Activated naive CD8-positive, alpha-beta T cell treated with anti-CD3 and anti-CD28 coated beads, Interleukin-2, amount 10 ng/mL, durations not matched to agents 7 days and 5 days (primary cell): ENCODE data around the gene MICB. TPM values are rescaled to one million over a fixed set of nuclear protein-coding genes. Genes with fewer than 3 reads are reported as not detected.
"Not testable (repeated sequence)": the region's sequence is repeated elsewhere in the genome, so short reads cannot be mapped to it uniquely, and the experiment has no call there.

Experiments
- ATAC-seq: fragments of 150-1000 bp; cut with Tn5 transposase; one replicate; pipeline ENCODE4 v1.10.0; 2021; ENCODE audit warnings: low read depth, moderate library complexity
- POLR2A ChIA-PET: fragments of 350-600 bp; sonication (Branson Sonifier 250); formaldehyde crosslinking; loops from one replicate; lab custom pipeline; 2021; ENCODE audit warnings: antibody characterized with exemption; lab: Charles Lee
- DNase-seq: peaks from one replicate; pipeline ENCODE4 v3.0.0; 2021
- H3K27ac Mint-ChIP-seq: one replicate; pipeline ENCODE4 v1.8.0; 2022; ENCODE audit warnings: mild to moderate bottlenecking, mixed read lengths
- H3K27me3 Mint-ChIP-seq: one replicate; pipeline ENCODE4 v1.8.0; 2022; ENCODE audit warnings: mild to moderate bottlenecking, moderate library complexity, mixed read lengths
- H3K36me3 Mint-ChIP-seq: one replicate; pipeline ENCODE4 v1.8.0; 2021; ENCODE audit warnings: mild to moderate bottlenecking, mixed read lengths
- H3K4me1 Mint-ChIP-seq: one replicate; pipeline ENCODE4 v1.8.0; 2021; ENCODE audit warnings: mixed read lengths
- H3K4me3 Mint-ChIP-seq: one replicate; pipeline ENCODE4 v1.8.0; 2022; ENCODE audit warnings: mild to moderate bottlenecking, moderate library complexity, mixed read lengths
- H3K9me3 Mint-ChIP-seq: one replicate; pipeline ENCODE4 v1.8.0; 2021; ENCODE audit warnings: mixed read lengths
- total RNA-seq, 2 experiments: library from RNA; stranded (reverse); gene quantifications; one replicate each; pipeline ENCODE4 v1.2.3, GENCODE V29; 2021

MICB gene
- total RNA-seq, 2 experiments from 2014 or later = 41.5 to 42.8 TPM

DNA sequence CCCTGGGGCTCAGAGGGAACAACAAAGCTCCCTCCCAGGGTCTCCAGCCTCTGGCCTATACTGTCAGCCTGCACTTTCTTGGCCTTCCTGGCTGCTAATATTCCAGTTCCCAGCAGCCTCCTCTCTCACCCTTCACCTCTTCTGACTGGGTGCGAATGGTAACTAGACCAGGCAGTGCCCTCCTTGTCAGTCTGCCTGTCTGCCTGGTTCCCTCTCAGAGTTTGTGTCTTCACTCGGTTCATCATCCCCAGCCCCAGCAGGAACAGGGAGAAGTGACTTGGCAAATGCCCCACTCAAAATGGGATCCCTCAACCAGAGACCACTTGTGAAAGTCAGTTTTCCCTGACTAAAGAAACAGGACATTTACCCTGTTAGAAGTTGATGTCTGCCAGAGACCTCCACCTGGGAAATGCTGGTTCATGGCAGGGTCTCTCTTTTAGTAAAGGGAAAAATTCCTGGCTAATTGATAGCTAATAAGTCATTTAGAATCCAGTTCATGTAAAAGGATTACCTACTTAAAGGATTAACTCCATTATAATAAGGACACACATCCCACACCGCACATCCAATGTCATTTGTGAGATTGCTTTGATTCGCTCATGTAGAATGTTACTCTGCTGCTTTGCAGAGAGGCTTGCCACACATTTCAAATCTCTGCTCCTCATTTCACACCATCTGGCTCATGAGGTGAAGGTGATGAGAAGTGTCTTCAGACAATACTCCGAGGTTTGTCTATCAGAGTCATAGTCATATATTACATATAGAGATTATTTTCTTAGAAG, 18.6 kb upstream of the MICB start:
- no peak overlapping the region for H3K27ac Mint-ChIP-seq
- H3K9me3 Mint-ChIP-seq = no peaks in the 10 kb centered on the region
- no peak for ATAC-seq
- POLR2A ChIA-PET = no interaction called here
- H3K4me1 Mint-ChIP-seq = no peaks in the 10 kb centered on the region
- H3K36me3 Mint-ChIP-seq = no peaks in the 10 kb centered on the region
- H3K4me3 Mint-ChIP-seq = no peak overlapping the region
- no peak for DNase-seq
- no peaks in the 10 kb centered on the region for H3K27me3 Mint-ChIP-seq

- POLR2A ChIA-PET = no interaction called here
- DNase-seq = no peak
- Mint-ChIP-seq H3K9me3 (no peaks in the 10 kb centered on the region), H3K36me3 (no peaks in the 10 kb centered on the region), H3K4me1 (peaks cover 3% of the 10 kb centered on the region), H3K4me3 (no peak overlapping the region), H3K27me3 (peaks cover 2% of the 10 kb centered on the region), H3K27ac (no peak overlapping the region)
- no peak for ATAC-seq
These were observed 17.9 kb upstream of the MICB start for GRCh38 chr6:31479933-31480535.

- no peak overlapping the region for H3K27ac Mint-ChIP-seq
- no peaks in the 10 kb centered on the region for H3K36me3 Mint-ChIP-seq
- POLR2A ChIA-PET = no interaction called here
- H3K4me3 Mint-ChIP-seq = no peak overlapping the region
- peaks cover 2% of the 10 kb centered on the region for H3K27me3 Mint-ChIP-seq
- H3K9me3 Mint-ChIP-seq = no peaks in the 10 kb centered on the region
- H3K4me1 Mint-ChIP-seq = peaks cover 3% of the 10 kb centered on the region
- ATAC-seq (no peak), DNase-seq (no peak)
These were observed 17.4 kb upstream of the MICB start for GRCh38 chr6:31480574-31480973.

DNA sequence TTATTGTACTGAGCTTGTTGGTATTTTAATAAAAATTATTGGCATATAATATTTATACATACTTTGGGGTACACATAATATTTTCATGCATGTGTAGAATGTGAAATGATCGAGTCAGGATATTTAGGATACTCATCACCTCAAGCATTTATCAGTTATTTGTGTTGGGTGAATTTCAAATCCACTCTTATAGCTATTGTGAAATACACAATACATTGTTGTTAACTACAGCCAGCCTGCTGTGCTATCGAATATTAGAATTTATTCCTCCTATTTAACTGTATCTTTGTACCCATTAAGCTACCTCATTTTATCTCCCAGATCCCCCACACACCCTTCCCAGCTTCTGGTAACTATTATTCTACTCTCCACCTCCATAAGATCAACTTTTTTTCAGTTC, 14.6 kb upstream of the MICB start:
- Mint-ChIP-seq H3K36me3 (no peaks in the 10 kb centered on the region), H3K27ac (no peak overlapping the region), H3K4me3 (no peak overlapping the region), H3K4me1 (peaks cover 8% of the 10 kb centered on the region), H3K27me3 (peaks cover 2% of the 10 kb centered on the region), H3K9me3 (no peaks in the 10 kb centered on the region)
- POLR2A ChIA-PET = interaction anchor here (0.6 to 1.0 kb wide), 4 partner anchors 84 to 323 kb away, joined by 3 to 5 read pairs (median 4); no protein-coding TSS in a partner anchor
- ATAC-seq (no peak), DNase-seq (no peak)

DNA sequence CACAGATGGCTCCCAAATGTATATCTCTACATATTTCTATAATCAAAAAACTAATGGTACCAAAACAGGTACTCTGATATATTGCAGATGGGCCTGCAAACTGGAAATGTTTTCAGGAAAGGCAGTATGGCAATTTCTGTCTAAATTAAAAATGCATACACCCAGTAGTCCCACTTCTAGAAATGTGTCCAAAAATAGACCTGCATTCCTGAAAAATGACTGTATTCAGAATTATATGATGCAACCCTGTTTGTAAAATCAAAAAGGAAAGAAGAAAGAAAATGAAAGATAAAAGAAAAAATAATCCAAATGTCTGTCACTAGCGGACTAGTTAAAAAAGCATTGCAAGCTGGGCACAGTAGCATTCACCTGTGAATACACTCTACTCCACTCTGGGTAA, 12.9 kb upstream of the MICB start:
- ATAC-seq (no peak), DNase-seq (no peak)
- H3K27ac Mint-ChIP-seq = no peak overlapping the region
- POLR2A ChIA-PET = no interaction called here
- H3K4me3 Mint-ChIP-seq = no peak overlapping the region
- peaks cover under 1% of the 10 kb centered on the region for H3K36me3 Mint-ChIP-seq
- peaks cover 2% of the 10 kb centered on the region for H3K27me3 Mint-ChIP-seq
- H3K4me1 Mint-ChIP-seq = peaks cover 11% of the 10 kb centered on the region
- no peaks in the 10 kb centered on the region for H3K9me3 Mint-ChIP-seq

- ATAC-seq, H3K4me3 Mint-ChIP-seq, POLR2A ChIA-PET, H3K27me3 Mint-ChIP-seq, DNase-seq, H3K9me3 Mint-ChIP-seq, H3K27ac Mint-ChIP-seq, H3K36me3 Mint-ChIP-seq: not testable (repeated sequence)
- H3K4me1 Mint-ChIP-seq = peaks cover 18% of the 10 kb centered on the region
These were observed 11.7 kb upstream of the MICB start for GRCh38 chr6:31486065-31486837.

- H3K4me3 Mint-ChIP-seq, H3K27me3 Mint-ChIP-seq, ATAC-seq, POLR2A ChIA-PET, H3K27ac Mint-ChIP-seq, DNase-seq, H3K9me3 Mint-ChIP-seq, H3K36me3 Mint-ChIP-seq: not testable (repeated sequence)
- peaks cover 24% of the 10 kb centered on the region for H3K4me1 Mint-ChIP-seq
These were observed 10.3 kb upstream of the MICB start for GRCh38 chr6:31487674-31488073.

DNA sequence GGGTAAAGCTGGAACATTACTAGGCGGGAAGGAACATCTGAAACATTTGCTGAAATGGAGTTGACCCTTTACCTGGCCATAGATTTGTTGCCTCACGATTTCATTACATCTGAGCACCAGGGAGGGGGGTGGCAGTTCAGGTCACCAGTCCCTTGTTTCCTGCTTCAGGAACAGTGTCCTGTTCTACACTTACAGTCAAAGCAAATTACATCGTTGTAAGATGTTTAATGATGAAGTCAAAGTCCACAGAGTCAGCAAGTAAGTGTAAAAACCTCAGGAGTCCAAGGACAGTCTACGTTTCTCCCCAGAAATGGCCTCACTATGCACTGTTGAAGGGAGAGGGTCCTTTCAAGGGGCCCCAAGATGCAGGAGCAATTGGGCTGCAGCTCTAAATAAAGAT, 8.9 kb upstream of the MICB start:
- no peak for ATAC-seq

GRCh38 chr6:31490115-31490873, 7.7 kb upstream of the MICB start:
- Mint-ChIP-seq H3K4me1 (peaks cover 23% of the 10 kb centered on the region), H3K9me3 (no peaks in the 10 kb centered on the region), H3K36me3 (peaks cover 7% of the 10 kb centered on the region), H3K27ac (peak overlapping the region; percentile 69), H3K27me3 (no peaks in the 10 kb centered on the region), H3K4me3 (peak overlapping the region; percentile 27)
- no peak for ATAC-seq
- POLR2A ChIA-PET = interaction anchor here (0.7 kb wide), 1 partner anchor 48 kb away, joined by 5 read pairs; no protein-coding TSS in a partner anchor
- no peak for DNase-seq

More for the DNA sequence above, 8.9 kb upstream of the MICB start:
- H3K36me3 Mint-ChIP-seq = peaks cover 4% of the 10 kb centered on the region
- peaks cover 26% of the 10 kb centered on the region for H3K4me1 Mint-ChIP-seq
- H3K27ac Mint-ChIP-seq = no peak overlapping the region
- peaks cover 2% of the 10 kb centered on the region for H3K27me3 Mint-ChIP-seq
- H3K4me3 Mint-ChIP-seq = no peak overlapping the region
- no peaks in the 10 kb centered on the region for H3K9me3 Mint-ChIP-seq
- DNase-seq = no peak
- POLR2A ChIA-PET = no interaction called here

- H3K9me3 Mint-ChIP-seq, DNase-seq, H3K27me3 Mint-ChIP-seq, ATAC-seq: not testable (repeated sequence)
- Mint-ChIP-seq H3K27ac (peak overlapping the region; percentile 96), H3K36me3 (peaks cover 12% of the 10 kb centered on the region), H3K4me1 (peaks cover 32% of the 10 kb centered on the region), H3K4me3 (peak overlapping the region; percentile 97)
- POLR2A ChIA-PET = interaction anchor here (0.7 to 4.1 kb wide), 4 partner anchors 24 to 341 kb away, joined by 3 to 55 read pairs (median 8); partner anchors contain the start of genes ATP6V1G2 and DDX39B
These were observed 4.4 kb upstream of the MICB start for GRCh38 chr6:31493550-31493874.

GRCh38 chr6:31493875-31494694, 3.9 kb upstream of the MICB start:
- Mint-ChIP-seq H3K27me3 (no peaks in the 10 kb centered on the region), H3K4me1 (peaks cover 38% of the 10 kb centered on the region), H3K27ac (peak overlapping the region; percentile 96), H3K36me3 (peaks cover 16% of the 10 kb centered on the region), H3K9me3 (no peaks in the 10 kb centered on the region), H3K4me3 (peak overlapping the region; percentile 97)
- ATAC-seq (peak; percentile 44), DNase-seq (peak; percentile 84)
- POLR2A ChIA-PET = interaction anchor here (0.6 to 4.1 kb wide), 26 partner anchors 8 to 1420 kb away, joined by 3 to 55 read pairs (median 4); partner anchors contain the start of genes ABHD16A, ATP6V1G2, DDX39B and GPANK1

GRCh38 chr6:31495580-31495979, 2.4 kb upstream of the MICB start:
- ATAC-seq (no peak), DNase-seq (no peak)
- no peaks in the 10 kb centered on the region for H3K27me3 Mint-ChIP-seq
- H3K4me3 Mint-ChIP-seq = peak overlapping the region; percentile 97
- peaks cover 37% of the 10 kb centered on the region for H3K4me1 Mint-ChIP-seq
- H3K36me3 Mint-ChIP-seq = peaks cover 13% of the 10 kb centered on the region
- peak overlapping the region; percentile 96 for H3K27ac Mint-ChIP-seq
- no peaks in the 10 kb centered on the region for H3K9me3 Mint-ChIP-seq
- POLR2A ChIA-PET = interaction anchor here (0.6 to 4.1 kb wide), 16 partner anchors 14 to 367 kb away, joined by 3 to 55 read pairs (median 4); partner anchors contain the start of genes ABHD16A, DDX39B, GPANK1 and LST1
